Endodermal cell (in vitro differentiated cells): ENCODE data around the gene GDF11. TPM values are rescaled to one million over a fixed set of nuclear protein-coding genes. Genes with fewer than 3 reads are reported as not detected.

ENCODE experiments used
- DNase-seq: peaks from one replicate; pipeline ENCODE4 v3.0.0-alpha.2; 2017
- H3K27ac ChIP-seq: 2 replicates; pipeline ENCODE4 v1.5.1; 2013; ENCODE audit warnings: mild to moderate bottlenecking, low read depth, low read length, moderate library complexity
- H3K27me3 ChIP-seq: 2 replicates; pipeline ENCODE4 v1.6.1; 2013; ENCODE audit warnings: mild to moderate bottlenecking, low read length, moderate library complexity; ENCODE audit not compliant: insufficient read depth, control insufficient read depth, poor library complexity, severe bottlenecking
- H3K36me3 ChIP-seq: 2 replicates; pipeline ENCODE4 v1.7.0; 2013; ENCODE audit warnings: mild to moderate bottlenecking, low read length, moderate library complexity; ENCODE audit not compliant: control insufficient read depth, insufficient read depth
- H3K4me1 ChIP-seq: one replicate; pipeline ENCODE4 v1.7.0; 2013; ENCODE audit warnings: low read length; ENCODE audit not compliant: control insufficient read depth, insufficient read depth
- H3K4me3 ChIP-seq: 2 replicates; pipeline ENCODE4 v1.5.1; 2013; ENCODE audit warnings: mild to moderate bottlenecking, low read length, moderate library complexity
- H3K9ac ChIP-seq: 2 replicates; pipeline ENCODE4 v1.6.1; 2013; ENCODE audit warnings: mild to moderate bottlenecking, low read length, moderate library complexity; ENCODE audit not compliant: poor library complexity, severe bottlenecking; ENCODE audit errors: extremely low read depth
- H3K9me3 ChIP-seq: 2 replicates; pipeline ENCODE4 v1.6.1; 2013; ENCODE audit warnings: mild to moderate bottlenecking, low read length, moderate library complexity; ENCODE audit not compliant: control insufficient read depth
- H3K27ac Mint-ChIP-seq: 2 replicates; pipeline ENCODE4 v1.8.0; 2020; ENCODE audit warnings: mixed read lengths
- H3K27me3 Mint-ChIP-seq: 2 replicates; pipeline ENCODE4 v1.8.0; 2021; ENCODE audit warnings: mild to moderate bottlenecking, mixed read lengths; ENCODE audit not compliant: insufficient read depth
- H3K36me3 Mint-ChIP-seq: 2 replicates; pipeline ENCODE4 v1.8.0; 2020; ENCODE audit warnings: low read depth, mixed read lengths
- H3K4me1 Mint-ChIP-seq: 2 replicates; pipeline ENCODE4 v1.8.0; 2020; ENCODE audit warnings: mixed read lengths
- H3K4me3 Mint-ChIP-seq: 2 replicates; pipeline ENCODE4 v1.8.0; 2020; ENCODE audit warnings: mild to moderate bottlenecking, moderate library complexity, mixed read lengths
- H3K9me3 Mint-ChIP-seq: 2 replicates; pipeline ENCODE4 v1.8.0; 2020; ENCODE audit warnings: mild to moderate bottlenecking, mixed read lengths
- CTCF ChIP-seq: fragments of 200-600 bp; sonication (generic); conservative IDR thresholded peaks from 2 replicates; pipeline ENCODE4 v1.5.0; 2021; ENCODE audit warnings: antibody characterized with exemption, mild to moderate bottlenecking
- WGBS, 2 experiments: methylation state at CpG; one replicate each; pipeline versions ENCODE4 v1.1.5 to v1.1.7; 2013; ENCODE audit warnings: missing lambda C conversion rate in 2 of 2, mixed read lengths in 1 of 2; ENCODE audit not compliant: insufficient coverage in 1 of 2, insufficient read length in 1 of 2; 5-methylcytosine and 5-hydroxymethylcytosine counted together
- total RNA-seq, 2 donors: library from RNA; stranded (reverse); fragmentation: NEBNext Ultra II Directional in 1 of 2; extraction: Animal tissue kit (Norgen Biotek cat#: 25700) in 1 of 2; gene quantifications; 2 replicates in 1 of 2; 3 replicates in 1 of 2; pipeline ENCODE4 v1.2.1, GENCODE V29; 2021

Gene GDF11
- total RNA-seq, 2 donors from 2014 or later, result 29.8 to 33.0 TPM

GRCh38 chr12:55698965-55699364 lies 44.0 kb upstream of the GDF11 start:
- no peak for DNase-seq

GRCh38 chr12:55699471-55700055 lies 43.4 kb upstream of the GDF11 start:
- Histone ChIP-seq H3K27ac (no peak overlapping the region), H3K27me3 (no peaks in the 10 kb centered on the region), H3K36me3 (no peaks in the 10 kb centered on the region), H3K9ac (no peak overlapping the region), H3K4me3 (no peak overlapping the region), H3K9me3 (no peaks in the 10 kb centered on the region), H3K4me1 (no peaks in the 10 kb centered on the region)
- Mint-ChIP-seq H3K36me3 (peaks cover 20% of the 10 kb centered on the region), H3K27ac (no peak overlapping the region), H3K4me1 (no peaks in the 10 kb centered on the region), H3K9me3 (no peaks in the 10 kb centered on the region), H3K27me3 (no peaks in the 10 kb centered on the region), H3K4me3 (no peak overlapping the region)
- DNase-seq, result no peak
- no peak for TF ChIP-seq CTCF
- 83 to 88% methylated on average over 1 to 5 of the region's 5 CpGs for WGBS, 2 experiments

More at GRCh38 chr12:55698965-55699364, 44.0 kb upstream of the GDF11 start:
- no peak overlapping the region for H3K27ac ChIP-seq
- no peak overlapping the region for H3K4me3 Mint-ChIP-seq
- no peak for TF ChIP-seq CTCF
- H3K4me1 Mint-ChIP-seq, result no peaks in the 10 kb centered on the region
- H3K27me3 Mint-ChIP-seq, result no peaks in the 10 kb centered on the region
- no peaks in the 10 kb centered on the region for H3K9me3 Mint-ChIP-seq
- no peak overlapping the region for H3K27ac Mint-ChIP-seq
- H3K36me3 ChIP-seq, result no peaks in the 10 kb centered on the region
- no peaks in the 10 kb centered on the region for H3K4me1 ChIP-seq
- H3K4me3 ChIP-seq, result no peak overlapping the region
- H3K9me3 ChIP-seq, result no peaks in the 10 kb centered on the region
- H3K27me3 ChIP-seq, result no peaks in the 10 kb centered on the region
- WGBS, 2 experiments, result 100% methylated on average over 1 of the region's 1 CpG; no CpG with 5 or more reads in 1 of the 2 experiments
- no peak overlapping the region for H3K9ac ChIP-seq
- H3K36me3 Mint-ChIP-seq, result peaks cover 25% of the 10 kb centered on the region

GRCh38 chr12:55700255-55701018 lies 42.5 kb upstream of the GDF11 start:
- Mint-ChIP-seq H3K9me3 (no peaks in the 10 kb centered on the region), H3K27me3 (no peaks in the 10 kb centered on the region), H3K4me3 (no peak overlapping the region), H3K27ac (no peak overlapping the region), H3K36me3 (peaks cover 13% of the 10 kb centered on the region), H3K4me1 (peaks cover 7% of the 10 kb centered on the region)
- H3K27me3 ChIP-seq, result no peaks in the 10 kb centered on the region
- no peak overlapping the region for H3K27ac ChIP-seq
- no peaks in the 10 kb centered on the region for H3K36me3 ChIP-seq
- no peak for TF ChIP-seq CTCF
- DNase-seq, result no peak
- H3K9me3 ChIP-seq, result no peaks in the 10 kb centered on the region
- 87 to 96% methylated on average over 5 to 19 of the region's 21 CpGs for WGBS, 2 experiments
- H3K4me1 ChIP-seq, result no peaks in the 10 kb centered on the region
- no peak overlapping the region for H3K9ac ChIP-seq
- no peak overlapping the region for H3K4me3 ChIP-seq
